Measurements from ENCODE around the gene ERRFI1.

Gene ERRFI1

GRCh38 chr1:8046391-8046790 is 20.3 kb upstream of the ERRFI1 start:
- DNase-seq (ENCODE audit: low read depth in 4 of 4, low spot score in 1 of 4) = no peak

- no peak for DNase-seq (ENCODE audit: low read depth in 4 of 4, low spot score in 1 of 4)
Measured at GRCh38 chr1:8043621-8044020, 17.5 kb upstream of the ERRFI1 start.

DNA sequence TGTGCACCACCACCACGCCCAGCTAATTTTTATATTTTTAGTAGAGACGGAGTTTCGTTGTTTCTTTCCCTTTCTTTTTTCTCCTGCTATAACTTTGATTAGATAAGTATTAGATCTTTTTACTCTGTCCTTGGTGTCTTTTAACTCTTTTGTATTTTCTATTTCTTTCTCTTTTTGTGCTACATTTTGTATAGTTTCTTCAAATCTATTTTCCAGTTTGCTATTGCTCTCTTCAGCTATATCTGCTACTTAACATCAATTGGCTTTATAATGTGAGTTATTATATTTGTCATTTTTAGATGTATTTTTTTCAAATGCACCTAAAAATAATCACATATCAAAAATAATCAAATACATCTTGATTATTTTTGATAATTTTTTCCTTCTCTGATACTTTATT is 16.0 kb upstream of the ERRFI1 start:
- DNase-seq (ENCODE audit: low read depth in 4 of 4, low spot score in 1 of 4) = no peak

GRCh38 chr1:8040586-8040985 is 14.5 kb upstream of the ERRFI1 start:
- no peak for DNase-seq (ENCODE audit: low read depth in 4 of 4, low spot score in 1 of 4)

DNA sequence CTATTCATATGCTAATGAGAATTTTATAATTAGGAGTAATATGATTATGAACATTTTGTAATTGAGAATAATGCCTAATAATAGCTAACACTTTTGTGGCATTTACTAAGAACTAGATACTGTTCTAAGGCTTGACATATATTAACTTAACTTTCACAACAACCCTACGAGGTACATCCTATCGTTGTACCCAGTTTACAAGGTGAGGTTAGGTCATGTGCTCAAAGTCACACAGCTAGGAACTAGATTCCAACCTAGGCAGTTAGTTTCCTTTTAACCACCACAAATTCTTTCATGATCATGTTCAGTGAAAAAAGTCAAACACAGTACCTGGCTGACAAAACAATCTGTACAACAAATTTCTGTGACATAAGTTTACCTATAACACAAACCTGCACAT is 13.0 kb upstream of the ERRFI1 start:
- DNase-seq (ENCODE audit: low read depth in 4 of 4, low spot score in 1 of 4) = no peak

- DNase-seq (ENCODE audit: low read depth in 4 of 4, low spot score in 1 of 4) = no peak
Measured at GRCh38 chr1:8035289-8035688, 9.2 kb upstream of the ERRFI1 start.

GRCh38 chr1:8033322-8033721 is 7.2 kb upstream of the ERRFI1 start:
- DNase-seq (ENCODE audit: low read depth in 4 of 4, low spot score in 1 of 4) = no peak

DNA sequence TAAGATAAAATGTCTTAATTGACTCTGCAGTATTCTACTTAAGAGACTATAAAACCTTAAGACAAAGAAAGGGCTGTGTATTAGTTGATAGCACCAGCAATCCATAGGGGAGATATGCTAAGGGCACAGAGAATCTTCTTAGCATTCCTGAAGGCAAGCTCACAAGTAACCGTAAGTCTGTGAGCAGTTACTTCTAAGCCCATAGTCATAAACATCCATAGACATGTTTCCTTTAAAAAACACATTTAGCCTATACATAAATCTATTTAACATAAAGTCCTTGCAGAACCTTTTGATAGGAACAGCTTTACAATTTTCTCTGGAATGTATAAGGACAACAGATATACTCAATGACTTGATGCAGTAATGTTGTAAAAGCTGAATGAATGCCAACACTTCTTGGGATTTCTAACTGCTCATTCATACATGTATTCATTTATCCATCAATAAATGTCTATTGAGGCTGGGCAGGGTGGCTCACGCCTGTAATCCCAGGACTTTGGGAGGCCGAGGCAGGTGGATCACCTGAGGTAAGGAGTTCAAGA is 6.3 kb upstream of the ERRFI1 start:
- DNase-seq (ENCODE audit: low read depth in 4 of 4, low spot score in 1 of 4) = no peak

- no peak for DNase-seq (ENCODE audit: low read depth in 4 of 4, low spot score in 1 of 4)
Measured at GRCh38 chr1:8031176-8031785, 5.2 kb upstream of the ERRFI1 start.

DNA sequence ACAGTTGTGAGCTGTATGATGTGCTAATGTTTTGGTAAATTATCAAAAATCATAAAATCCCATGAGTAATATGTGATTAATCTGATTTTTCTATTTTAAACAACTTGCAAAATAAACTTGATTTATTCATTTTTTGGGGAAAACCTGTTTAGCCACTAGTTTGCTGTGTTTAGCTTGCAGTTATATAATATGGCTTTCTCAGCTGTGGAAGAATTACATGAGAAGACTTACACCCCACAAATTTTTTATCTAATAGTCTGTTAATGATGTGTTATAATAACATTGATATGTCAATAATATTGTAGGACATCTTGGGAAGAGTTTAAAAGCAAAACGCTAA is 2.4 kb upstream of the ERRFI1 start:
- no peak for DNase-seq (ENCODE audit: low read depth in 4 of 4, low spot score in 1 of 4)

DNA sequence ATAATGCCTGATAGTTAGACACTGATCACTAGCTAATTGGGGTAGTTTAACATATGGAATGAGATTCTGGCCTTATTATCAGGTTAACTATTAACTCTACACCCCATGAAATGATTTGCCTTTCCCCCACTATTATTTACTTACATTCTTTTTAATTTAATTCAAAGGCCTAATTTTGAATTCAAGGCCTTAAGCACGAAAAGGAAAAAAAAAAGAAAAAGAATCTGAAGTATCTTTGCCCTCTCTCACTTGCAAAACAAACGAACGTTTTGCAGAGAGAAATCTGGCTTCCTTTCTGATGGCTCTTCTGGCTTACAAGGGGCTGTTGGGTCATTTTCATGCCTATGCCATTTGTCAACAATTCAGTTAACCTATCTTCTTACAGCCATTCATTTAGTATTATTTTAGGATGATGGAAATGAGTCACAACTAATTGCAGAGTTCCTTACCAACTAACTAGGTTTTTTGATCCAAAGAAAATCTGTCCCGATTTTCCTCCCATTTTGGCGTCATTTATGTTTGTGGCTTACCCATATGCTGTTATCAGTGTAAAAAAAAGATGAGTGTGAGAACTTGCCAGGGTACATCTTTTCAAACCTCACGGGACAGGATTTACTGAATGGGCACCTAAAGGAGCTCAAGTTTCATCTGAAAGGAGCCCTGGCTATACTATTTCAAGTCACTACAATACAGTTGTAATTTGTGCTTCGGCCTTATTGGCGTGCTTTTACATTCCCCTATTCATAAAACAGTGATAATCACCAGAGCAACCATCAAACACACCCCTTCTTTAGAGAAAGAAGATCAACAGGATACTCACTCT is 1.9 kb upstream of the ERRFI1 start:
- no peak for DNase-seq (ENCODE audit: low read depth in 4 of 4, low spot score in 1 of 4)

DNA sequence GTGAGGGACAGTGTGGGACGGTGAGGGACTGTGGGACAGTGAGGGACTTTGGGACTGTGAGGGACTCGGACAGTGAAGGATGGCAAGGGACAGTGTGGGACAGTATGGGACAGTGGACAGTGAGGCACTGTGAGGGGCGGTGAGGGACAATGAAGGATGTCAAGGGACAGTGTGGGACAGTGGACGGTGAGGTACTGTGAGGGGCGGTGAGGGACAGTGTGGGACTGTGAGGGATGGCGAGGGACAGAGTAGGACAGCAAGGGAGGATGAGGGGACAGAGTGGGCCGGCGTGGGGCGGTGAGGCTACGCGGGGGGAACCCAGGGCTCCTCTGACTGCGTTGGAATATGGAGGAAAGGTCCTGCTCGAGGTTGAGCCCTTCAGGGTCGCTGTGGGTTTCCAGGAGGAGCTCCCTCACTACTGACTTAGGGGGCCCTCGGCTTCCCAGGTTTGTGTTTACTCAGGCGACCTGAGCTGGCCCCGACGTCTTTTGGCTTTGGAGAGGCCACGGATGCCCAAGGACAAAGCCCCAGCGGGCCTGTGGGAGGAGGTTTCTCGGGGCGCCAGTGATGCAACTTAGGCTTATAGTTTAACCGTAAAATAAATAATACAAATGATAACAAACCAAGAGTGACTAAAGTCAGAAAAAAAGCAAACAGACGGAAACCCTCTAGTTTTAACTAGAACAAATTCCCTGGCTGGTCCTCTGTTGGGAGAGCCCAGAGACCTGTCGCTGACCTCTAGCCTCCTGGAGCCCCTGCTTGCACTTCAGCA is 1.1 kb upstream of the ERRFI1 start:
- no peak for DNase-seq (ENCODE audit: low read depth in 4 of 4, low spot score in 1 of 4)

DNA sequence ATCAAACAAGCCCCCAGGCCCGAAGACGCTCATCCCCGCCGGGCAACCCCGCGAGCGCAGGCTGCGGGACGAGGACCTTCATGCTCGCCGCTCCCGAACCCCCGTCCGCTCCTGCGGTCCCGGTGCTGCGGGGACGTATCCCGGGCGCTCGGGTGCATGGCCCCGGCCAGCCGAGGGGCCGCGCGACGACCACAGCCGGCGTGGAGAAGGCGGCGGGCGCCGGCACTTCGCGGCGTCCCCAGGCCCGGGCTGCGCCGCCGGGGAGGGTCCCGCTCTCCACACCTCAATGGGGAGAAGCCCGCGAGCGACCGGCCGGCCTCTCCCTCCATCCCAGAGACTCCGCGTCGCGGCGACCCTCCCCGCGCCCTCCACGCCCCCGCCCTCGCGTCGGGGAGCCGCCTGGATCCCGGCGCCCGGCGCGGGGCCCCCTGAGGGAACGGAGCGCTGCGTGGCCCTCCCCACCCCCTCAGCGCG is 401 bp downstream of the ERRFI1 start:
- DNase-seq (ENCODE audit: low read depth in 4 of 4, low spot score in 1 of 4) = no peak

DNA sequence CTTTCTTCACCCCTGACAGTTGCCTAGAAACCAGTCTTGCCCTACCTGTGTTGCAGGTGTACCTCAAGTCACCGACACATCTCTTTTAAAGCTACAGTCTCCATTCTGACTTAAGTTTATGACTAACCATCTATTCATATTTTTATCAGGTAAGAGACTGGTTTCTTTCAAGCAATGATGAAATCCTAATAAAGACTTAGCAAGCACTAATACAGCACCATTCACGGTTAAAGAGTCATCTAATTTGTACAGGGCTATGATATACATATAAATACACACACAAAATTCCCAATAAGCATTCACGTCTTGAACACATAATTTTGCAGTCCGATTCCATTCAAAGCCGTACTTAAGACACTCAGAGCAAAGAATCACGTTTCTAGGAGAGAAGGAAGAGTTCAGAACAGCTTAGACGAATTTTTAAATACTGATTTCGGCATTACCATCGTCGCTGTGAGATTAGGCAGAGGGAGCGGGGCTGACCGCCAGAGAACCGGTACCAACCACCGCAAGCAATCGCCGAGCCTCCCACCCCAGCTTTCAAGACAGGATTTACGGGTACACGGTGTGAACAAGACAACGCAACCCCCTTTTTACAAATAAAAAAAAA is 943 bp downstream of the ERRFI1 start:
- no peak for DNase-seq (ENCODE audit: low read depth in 4 of 4, low spot score in 1 of 4)

- DNase-seq (ENCODE audit: low read depth in 4 of 4, low spot score in 1 of 4) = no peak
Measured at GRCh38 chr1:8024329-8024728, 1.8 kb downstream of the ERRFI1 start.

DNA sequence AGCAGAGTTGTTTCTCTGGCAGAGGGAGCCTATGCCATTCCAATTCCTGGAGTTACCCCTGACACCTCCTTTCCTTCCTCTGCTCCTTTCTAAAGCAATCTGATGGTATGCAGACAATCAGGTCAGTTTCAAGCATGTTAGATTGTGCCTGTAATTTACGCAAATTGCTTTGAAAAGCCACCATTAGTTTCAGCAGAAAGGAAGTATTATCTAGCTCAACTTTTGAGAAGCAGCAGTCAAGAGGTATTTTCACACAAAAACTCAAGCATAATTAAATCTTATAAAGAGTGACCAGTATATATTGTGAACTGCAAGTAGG is 2.2 kb downstream of the ERRFI1 start:
- no peak for DNase-seq (ENCODE audit: low read depth in 4 of 4, low spot score in 1 of 4)

GRCh38 chr1:8023287-8023994 is 2.7 kb downstream of the ERRFI1 start:
- DNase-seq (ENCODE audit: low read depth in 4 of 4, low spot score in 1 of 4) = no peak

- DNase-seq (ENCODE audit: low read depth in 4 of 4, low spot score in 1 of 4) = no peak
Measured at GRCh38 chr1:8022395-8023286, 3.5 kb downstream of the ERRFI1 start.

DNA sequence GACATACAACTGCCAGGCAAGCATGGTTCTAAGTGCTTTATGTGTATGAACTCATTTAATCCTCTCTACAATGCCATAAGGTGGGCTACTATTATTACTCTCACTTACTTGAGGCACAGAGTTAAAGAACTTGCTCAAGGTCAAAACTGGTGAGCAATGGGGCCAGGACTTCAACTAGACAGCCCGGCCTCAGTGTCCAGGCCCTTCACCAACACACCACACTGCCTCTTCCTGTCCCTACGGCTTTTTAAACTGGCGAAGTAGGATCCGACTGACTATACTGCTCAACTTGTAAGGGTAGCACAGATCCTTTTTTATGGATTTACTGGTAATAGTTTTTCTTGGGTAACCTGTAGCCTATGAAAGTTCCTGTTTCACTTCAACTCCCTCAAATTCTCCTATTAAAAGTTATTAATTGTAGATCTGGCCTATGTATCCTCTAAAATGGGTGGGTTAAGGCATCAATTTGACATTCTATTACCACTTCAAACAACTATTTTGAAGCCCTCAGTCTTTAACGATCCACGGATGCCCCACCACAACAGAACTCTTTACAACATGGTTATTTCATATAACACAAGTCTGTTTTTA is 4.3 kb downstream of the ERRFI1 start:
- DNase-seq (ENCODE audit: low read depth in 4 of 4, low spot score in 1 of 4) = no peak

DNA sequence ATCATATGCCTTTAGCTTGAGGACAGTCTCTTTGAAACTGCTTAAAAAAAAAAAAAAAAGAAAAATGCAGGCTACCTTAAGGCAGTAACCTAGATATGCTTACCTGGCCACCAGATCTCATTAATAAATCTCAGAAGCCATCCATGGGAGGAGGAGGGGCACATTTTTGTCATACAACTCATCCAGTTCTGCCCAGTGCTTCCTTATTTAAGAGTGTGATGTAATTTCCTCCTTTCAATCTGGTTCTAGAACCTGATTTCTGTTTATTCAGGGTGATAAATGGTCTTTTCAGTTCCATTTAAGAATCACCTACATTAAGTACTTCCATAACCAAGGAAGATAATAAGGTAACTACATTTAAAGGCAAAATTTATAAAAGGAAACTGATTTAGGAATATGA is 6.1 kb downstream of the ERRFI1 start:
- DNase-seq (ENCODE audit: low read depth in 4 of 4, low spot score in 1 of 4) = no peak
